Activated CD8-positive, alpha-beta memory T cell treated with anti-CD3 and anti-CD28 coated beads for 36 hours (primary cell): ENCODE measurements around the gene TBC1D10A. TPM values are rescaled to one million over a fixed set of nuclear protein-coding genes. Genes with fewer than 3 reads are reported as not detected.

ENCODE experiments used
- CTCF ChIA-PET: fragments of 350-600 bp; sonication (Branson Sonifier 250); formaldehyde crosslinking; loops from one replicate; lab custom pipeline; 2021; ENCODE audit warnings: antibody characterized with exemption; lab: Charles Lee
- POLR2A ChIA-PET: fragments of 350-600 bp; sonication (Branson Sonifier 250); formaldehyde crosslinking; loops from one replicate; lab custom pipeline; 2021; ENCODE audit warnings: antibody characterized with exemption; lab: Charles Lee
- total RNA-seq, 2 experiments: library from RNA; stranded (reverse); gene quantifications; one replicate each; pipeline ENCODE4 v1.2.3, GENCODE V29; 2021

Gene TBC1D10A
- total RNA-seq, 2 experiments from 2014 or later = 12.8 to 13.0 TPM

DNA sequence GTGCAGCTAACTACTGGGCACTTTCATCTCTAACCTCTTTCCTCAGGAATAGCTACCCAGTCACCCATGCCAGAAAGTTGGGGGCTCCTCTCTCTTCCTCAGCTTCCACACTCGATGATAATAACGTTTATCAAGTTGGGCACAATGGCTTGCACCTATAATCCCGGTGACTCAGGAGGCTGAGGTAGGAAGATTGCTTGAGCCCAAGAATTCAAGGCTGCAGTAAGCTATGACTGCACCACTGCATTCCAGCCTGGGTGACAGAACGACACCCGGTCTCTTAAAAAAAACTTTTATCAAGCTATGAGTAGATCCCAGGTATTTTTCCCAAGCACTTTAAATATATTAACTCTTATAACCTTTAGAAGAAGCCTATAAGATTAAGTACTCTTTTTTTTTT, 27.9 kb upstream of the TBC1D10A start:
- ChIA-PET POLR2A (interaction anchor here (0.6 to 0.7 kb wide), 2 partner anchors 108 to 1052 kb away, joined by 4 to 7 read pairs; partner anchors contain the start of gene LIF), CTCF (interaction anchor here (0.8 to 1.1 kb wide), 3 partner anchors 17 to 67 kb away, joined by 3 to 5 read pairs (median 4); no protein-coding TSS in a partner anchor)

DNA sequence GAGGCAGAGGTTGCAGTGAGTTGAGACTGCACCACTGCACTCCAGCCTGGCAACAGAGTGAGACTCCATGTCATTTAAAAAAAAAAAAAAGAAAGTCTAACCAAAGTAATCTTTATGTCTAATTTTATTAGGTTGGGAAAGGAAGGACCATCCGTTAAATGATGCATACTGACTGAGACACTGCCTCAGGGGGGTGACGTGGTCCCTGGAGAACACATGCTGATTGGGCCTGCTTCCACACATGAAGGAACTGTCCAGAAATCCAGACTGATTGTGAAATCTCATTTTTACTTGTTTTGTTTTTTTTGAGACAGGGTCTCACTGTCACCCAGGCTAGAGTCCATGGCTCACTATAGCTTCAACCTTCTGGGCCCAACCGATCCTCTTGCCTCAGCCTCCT, 24.5 kb upstream of the TBC1D10A start:
- POLR2A ChIA-PET = no interaction called here

GRCh38 chr22:30348809-30349208, 22.1 kb upstream of the TBC1D10A start:
- POLR2A ChIA-PET = interaction anchor here (1.6 to 2.8 kb wide), 2 partner anchors 22 to 60 kb away, joined by 4 to 10 read pairs; partner anchors contain the start of genes CASTOR1 and TBC1D10A
- CTCF ChIA-PET = interaction anchor here (0.7 to 3.4 kb wide), 2 partner anchors 61 to 108 kb away, joined by 3 to 13 read pairs; no protein-coding TSS in a partner anchor

More for the DNA sequence above, 24.5 kb upstream of the TBC1D10A start:
- CTCF ChIA-PET = interaction anchor here (0.6 to 3.4 kb wide), 2 partner anchors 39 to 63 kb away, joined by 3 to 13 read pairs; no protein-coding TSS in a partner anchor

DNA sequence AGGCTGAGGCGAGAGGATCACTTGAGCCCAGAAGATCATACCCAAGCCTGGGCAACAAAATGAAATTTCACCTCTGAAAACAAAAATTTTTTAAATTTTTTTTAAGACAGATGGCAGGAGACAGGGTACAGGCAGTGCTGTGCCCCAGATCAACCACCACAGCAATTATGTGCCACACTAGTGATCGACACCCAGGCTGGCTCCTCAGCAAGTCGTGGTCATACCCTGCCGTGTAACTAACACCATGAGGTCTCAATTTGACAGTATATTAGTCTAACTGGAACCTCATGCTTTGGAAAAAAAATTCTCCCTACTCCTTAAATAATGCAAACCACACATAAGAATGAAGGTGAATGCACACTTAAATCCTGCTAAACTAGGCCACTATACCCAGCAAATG, 21.7 kb upstream of the TBC1D10A start:
- ChIA-PET POLR2A (interaction anchor here (0.6 to 2.8 kb wide), 3 partner anchors 21 to 540 kb away, joined by 3 to 10 read pairs (median 4); partner anchors contain the start of genes CASTOR1 and TBC1D10A), CTCF (interaction anchor here (0.7 to 3.4 kb wide), 2 partner anchors 61 to 108 kb away, joined by 3 to 13 read pairs; no protein-coding TSS in a partner anchor)

DNA sequence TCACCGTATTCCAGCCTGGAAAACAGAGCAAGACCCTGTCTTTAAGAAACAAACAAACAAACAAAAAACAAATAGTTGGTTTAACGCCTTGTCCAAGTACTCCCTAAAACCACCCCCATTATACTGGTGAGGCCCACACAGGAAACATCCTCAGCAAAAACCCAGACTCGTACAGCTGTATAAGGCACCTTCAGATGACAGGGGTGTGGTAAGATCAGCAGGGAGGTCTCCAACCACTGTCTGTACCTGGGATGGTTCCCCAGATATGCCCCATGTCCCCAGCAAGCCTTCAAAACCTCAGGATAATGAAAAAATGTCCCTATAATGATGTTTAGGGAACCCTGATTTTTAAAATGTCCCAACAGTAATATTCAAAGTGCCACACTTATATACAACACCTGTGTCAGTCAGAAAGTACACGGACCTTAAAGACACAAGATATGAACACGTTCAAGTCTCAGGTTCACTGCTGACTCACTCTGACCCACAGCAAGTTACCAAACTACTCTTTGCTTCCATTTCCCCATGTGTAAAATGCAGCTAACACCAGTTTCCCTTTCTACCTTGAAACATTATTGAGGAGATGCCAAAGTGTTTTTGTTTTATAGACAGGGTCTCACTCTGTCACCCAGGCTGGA, 20.6 kb upstream of the TBC1D10A start:
- ChIA-PET POLR2A (interaction anchor here (1.4 to 1.6 kb wide), 2 partner anchors 9 to 20 kb away, joined by 4 to 6 read pairs; partner anchors contain the start of genes CCDC157, SF3A1 and TBC1D10A), CTCF (no interaction called here)

DNA sequence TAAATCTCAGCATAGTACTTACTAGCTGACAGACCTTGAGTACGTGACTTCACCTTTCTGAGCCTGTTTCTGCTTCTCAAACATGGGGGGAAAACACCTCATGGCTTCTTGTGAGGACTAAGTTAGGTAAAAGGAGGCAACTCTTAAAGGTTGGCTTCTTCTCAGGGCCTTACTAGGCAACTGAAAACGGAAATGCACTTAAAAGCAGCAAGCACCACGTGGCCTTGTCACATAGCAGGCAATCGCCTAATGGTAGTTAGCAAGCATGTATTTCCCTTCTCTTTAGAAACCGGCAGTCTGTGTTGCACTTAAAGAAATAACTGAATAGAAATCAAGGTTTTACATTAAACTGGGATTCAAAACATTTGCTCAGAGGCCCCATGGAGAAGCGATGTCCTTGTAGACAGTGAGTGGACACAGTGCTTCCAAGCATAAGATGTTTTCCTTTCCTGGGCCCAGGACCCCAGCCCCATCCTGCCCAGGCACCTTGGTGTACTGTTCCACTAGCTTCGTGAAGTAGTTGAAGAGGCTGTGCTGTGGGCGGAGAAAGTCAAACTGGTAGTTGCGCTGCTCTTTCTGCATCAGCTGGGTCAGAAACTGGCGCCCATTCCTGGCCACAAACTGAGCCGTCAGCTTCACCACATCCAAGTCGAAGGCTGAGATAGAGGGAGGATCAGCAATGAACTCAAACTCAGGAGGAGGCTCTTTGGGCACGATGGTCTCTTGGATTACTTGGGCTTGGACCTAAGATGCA, 17.9 kb upstream of the TBC1D10A start:
- POLR2A ChIA-PET = no interaction called here
- CTCF ChIA-PET = no interaction called here

DNA sequence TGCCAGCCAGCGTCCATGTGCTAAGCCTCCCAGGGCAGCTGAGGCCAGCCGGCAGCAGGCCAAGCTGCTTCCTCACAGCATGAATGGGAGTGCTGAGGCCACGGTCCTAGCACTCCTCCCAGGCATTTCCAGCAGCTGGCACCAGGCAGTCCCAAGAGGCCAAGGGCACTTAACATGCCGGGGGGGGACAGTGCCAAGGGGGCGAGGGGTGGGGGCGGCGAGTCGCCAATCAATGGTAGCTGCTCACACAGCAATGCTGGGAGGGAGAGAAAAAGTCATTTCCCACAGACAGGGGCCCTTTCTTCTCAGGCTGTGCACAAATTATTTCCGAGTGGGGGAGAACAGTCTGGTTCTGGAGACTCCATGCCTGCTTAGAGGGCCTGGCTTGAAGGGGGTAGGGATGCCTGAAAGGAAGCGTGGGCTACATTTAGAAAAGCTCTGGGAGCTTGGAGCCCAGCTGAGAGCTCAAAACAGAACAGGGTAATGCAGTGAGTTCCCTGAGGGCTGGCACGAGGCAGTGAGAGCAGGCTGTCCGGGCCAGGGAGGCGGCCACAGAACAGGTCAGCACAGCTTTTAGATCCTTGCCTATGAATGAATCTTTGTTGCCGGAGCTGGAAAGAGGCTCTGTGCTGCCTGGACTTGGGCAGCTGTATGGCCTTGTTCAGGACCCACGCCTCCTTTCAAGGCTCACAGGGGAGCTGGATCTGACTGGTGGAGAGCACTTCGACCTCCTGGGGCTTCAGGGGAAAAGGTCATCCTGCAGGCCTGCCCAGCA, 14.4 kb upstream of the TBC1D10A start:
- POLR2A ChIA-PET = interaction anchor here (1.1 kb wide), 1 partner anchor 15 kb away, joined by 3 read pairs; no protein-coding TSS in a partner anchor
- CTCF ChIA-PET = no interaction called here

DNA sequence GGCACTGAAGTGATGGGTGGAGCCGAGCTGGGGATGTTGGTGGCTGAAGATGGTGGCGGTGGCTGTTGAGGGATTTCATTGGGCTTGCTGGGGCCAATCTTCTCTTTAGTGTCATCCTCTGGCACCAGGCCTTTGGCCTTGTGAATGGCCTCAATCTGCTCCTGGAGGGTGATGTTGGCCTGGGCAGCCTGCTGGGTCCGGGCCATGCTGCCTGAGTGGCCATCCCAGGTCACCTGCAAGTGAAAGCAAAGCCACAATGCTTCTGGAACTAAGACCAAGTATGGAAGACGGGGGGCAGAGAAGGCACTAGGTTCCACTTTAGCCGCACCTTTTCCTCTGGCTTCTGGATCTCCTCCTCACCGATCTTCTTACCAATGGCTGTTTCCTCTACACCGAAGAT, 12.1 kb upstream of the TBC1D10A start:
- ChIA-PET CTCF (no interaction called here), POLR2A (interaction anchor here (1.2 kb wide), 1 partner anchor 12 kb away, joined by 3 read pairs; the partner anchor contains the start of gene TBC1D10A)

DNA sequence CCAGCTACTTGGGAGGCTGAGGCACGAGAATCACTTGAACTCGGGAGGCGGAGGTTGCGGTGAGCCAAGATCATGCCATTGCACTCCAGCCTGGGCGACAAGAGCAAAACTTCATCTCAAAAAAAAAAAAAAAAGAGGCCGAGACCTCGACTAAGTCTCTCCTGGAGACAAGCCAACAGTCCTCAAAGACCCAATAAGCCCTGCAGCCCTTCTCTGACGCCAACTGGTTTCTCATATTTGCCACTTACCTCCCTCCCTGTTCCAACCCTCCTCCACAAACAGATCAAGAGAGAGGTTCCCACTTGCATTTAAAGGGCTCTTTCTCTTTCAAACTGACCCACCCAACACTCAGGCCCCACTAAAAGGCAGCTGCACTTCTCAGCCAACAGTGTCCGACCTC, 11.6 kb upstream of the TBC1D10A start:
- ChIA-PET CTCF (interaction anchor here (1.4 kb wide), 1 partner anchor 16 kb away, joined by 5 read pairs; no protein-coding TSS in a partner anchor), POLR2A (interaction anchor here (1.2 kb wide), 1 partner anchor 12 kb away, joined by 3 read pairs; the partner anchor contains the start of gene TBC1D10A)

- POLR2A ChIA-PET = no interaction called here
- CTCF ChIA-PET = interaction anchor here (1.4 kb wide), 2 partner anchors 17 to 21 kb away, joined by 4 to 5 read pairs; no protein-coding TSS in a partner anchor
Observed at GRCh38 chr22:30337461-30337778, 10.7 kb upstream of the TBC1D10A start.

- CTCF ChIA-PET = interaction anchor here (1.4 kb wide), 2 partner anchors 18 to 20 kb away, joined by 4 to 5 read pairs; no protein-coding TSS in a partner anchor
- POLR2A ChIA-PET = no interaction called here
Observed at GRCh38 chr22:30336752-30337460, 10.2 kb upstream of the TBC1D10A start.

- CTCF ChIA-PET = interaction anchor here (1.4 to 2.6 kb wide), 2 partner anchors 30 to 47 kb away, joined by 3 to 11 read pairs; partner anchors contain the start of gene CASTOR1
- POLR2A ChIA-PET = no interaction called here
Observed at GRCh38 chr22:30335236-30335635, 8.5 kb upstream of the TBC1D10A start.

GRCh38 chr22:30334646-30335045, 7.9 kb upstream of the TBC1D10A start:
- POLR2A ChIA-PET = no interaction called here

GRCh38 chr22:30333707-30334087, 7.0 kb upstream of the TBC1D10A start:
- ChIA-PET POLR2A (no interaction called here), CTCF (interaction anchor here (1.0 to 2.6 kb wide), 2 partner anchors 11 to 45 kb away, joined by 3 to 11 read pairs; partner anchors contain the start of gene CASTOR1)

More at GRCh38 chr22:30334646-30335045, 7.9 kb upstream of the TBC1D10A start:
- CTCF ChIA-PET = interaction anchor here (2.6 kb wide), 1 partner anchor 46 kb away, joined by 11 read pairs; the partner anchor contains the start of gene CASTOR1

- CTCF ChIA-PET = interaction anchor here (1.0 kb wide), 1 partner anchor 10 kb away, joined by 3 read pairs; no protein-coding TSS in a partner anchor
- POLR2A ChIA-PET = interaction anchor here (0.6 kb wide), 1 partner anchor 10 kb away, joined by 3 read pairs; no protein-coding TSS in a partner anchor
Observed at GRCh38 chr22:30332994-30333706, 6.4 kb upstream of the TBC1D10A start.

DNA sequence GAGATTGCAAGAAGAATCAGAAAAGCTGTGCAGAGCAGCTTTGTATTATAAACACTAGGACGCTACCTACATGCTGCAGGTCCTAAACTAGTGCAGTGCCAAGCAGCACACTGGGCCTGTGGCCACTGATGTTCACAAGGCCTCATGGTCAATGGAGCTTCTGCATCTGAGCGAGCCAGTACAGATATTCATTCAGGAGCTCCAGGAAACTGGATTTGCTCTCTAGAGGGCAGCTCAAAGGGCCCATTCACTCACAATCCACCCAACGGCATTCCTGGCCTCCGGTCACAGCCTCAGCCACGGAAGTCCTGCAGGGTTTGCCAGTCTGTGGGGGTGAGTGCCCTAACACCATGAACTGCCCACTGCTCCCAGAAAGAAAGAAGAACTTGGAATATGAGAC, 5.8 kb upstream of the TBC1D10A start:
- ChIA-PET CTCF (no interaction called here), POLR2A (interaction anchor here (0.6 to 1.2 kb wide), 2 partner anchors 9 to 10 kb away, joined by 3 read pairs; no protein-coding TSS in a partner anchor)
